HCT116 (cell line): ENCODE measurements around the gene ADARB2. TPM values are rescaled to one million over a fixed set of nuclear protein-coding genes. Genes with fewer than 3 reads are reported as not detected.

Experiments used
- ATAC-seq: fragments of 200-7000 bp; cut with Tn5 transposase; 2 replicates; pipeline ENCODE4 v1.9.1; 2020; ENCODE audit warnings: mild to moderate bottlenecking, moderate library complexity
- BruUV-seq: library from RNA; stranded (reverse); fragments of 400-500 nt; replicated peaks from 2 replicates; lab custom pipeline; 2021; lab: Mats Ljungman, UMichigan
- CTCF ChIA-PET: fragments of 300-600 bp; sonication (Branson Sonifier 250); formaldehyde crosslinking; loops from one replicate; lab custom pipeline; 2021; ENCODE audit warnings: antibody characterized with exemption; lab: Charles Lee
- POLR2A ChIA-PET: fragments of 300-600, 350-600 bp; sonication (Branson Sonifier 250); formaldehyde crosslinking; loops from one replicate; lab custom pipeline; 2021; ENCODE audit warnings: antibody characterized with exemption; lab: Charles Lee
- RAD21 ChIA-PET, 2 experiments: fragments of 300-600 bp; sonication (Branson Sonifier 250); formaldehyde crosslinking; loops; one replicate each; lab custom pipeline; 2023; ENCODE audit warnings: low total read pairs in 2 of 2; ENCODE audit not compliant: uncharacterized antibody in 2 of 2, unreplicated experiment in 2 of 2, low non-redundant PET in 1 of 2; lab: Charles Lee
- DNase-seq: peaks from one replicate; pipeline ENCODE4 v3.0.0-alpha.2; 2010; ENCODE audit warnings: low read depth, low spot score
- H2AFZ ChIP-seq: fragments of 200-600 bp; shearing (Covaris generic), sonication (generic); 2 replicates; pipeline ENCODE4 v1.6.1; 2017; ENCODE audit warnings: low read depth, mixed run types, mixed read lengths, antibody characterized with exemption, low read length; ENCODE audit not compliant: poor library complexity, severe bottlenecking
- H3K27ac ChIP-seq: 2 replicates; pipeline ENCODE4 v1.5.1; 2012; ENCODE audit warnings: low read depth, low read length
- H3K27me3 ChIP-seq: fragments of 200-600 bp; sonication (generic); 2 replicates; pipeline ENCODE4 v1.6.1; 2016; ENCODE audit warnings: mixed run types, low read length, mixed read lengths; ENCODE audit not compliant: insufficient read depth
- H3K36me3 ChIP-seq, 2 experiments: fragments of 200-500 bp in 1 of 2; fragments of 200-600 bp in 1 of 2; sonication (Bioruptor generic) in 1 of 2; sonication (generic) in 1 of 2; 2 replicates each; pipeline versions ENCODE4 v1.5.1 to v1.6.1; 2014 to 2016; ENCODE audit warnings: low read length in 2 of 2, inconsistent platforms in 1 of 2, mixed read lengths in 1 of 2, mixed run types in 1 of 2; ENCODE audit not compliant: insufficient read depth in 2 of 2, control insufficient read depth in 1 of 2
- H3K4me1 ChIP-seq, 2 experiments: fragments of 200-600 bp in 1 of 2; sonication (generic) in 1 of 2; 2 replicates each; pipeline versions ENCODE4 v1.5.1 to v1.6.1; 2012 to 2017; ENCODE audit warnings: low read length in 2 of 2, inconsistent platforms in 1 of 2, mild to moderate bottlenecking in 1 of 2, mixed read lengths in 1 of 2, mixed run types in 1 of 2, moderate library complexity in 1 of 2; ENCODE audit not compliant: insufficient read depth in 2 of 2, control insufficient read depth in 1 of 2
- H3K4me2 ChIP-seq: fragments of 200-600 bp; sonication (generic); 2 replicates; pipeline ENCODE4 v1.6.1; 2017; ENCODE audit warnings: mixed run types, low read length, mixed read lengths
- H3K4me3 ChIP-seq, 2 experiments: fragments of 200-600 bp in 1 of 2; sonication (generic) in 1 of 2; replicated peaks in 1 of 2; 2 replicates each; pipeline ENCODE4 v1.5.1; 2011 to 2016; ENCODE audit warnings: low read length in 2 of 2, control low read depth in 1 of 2, low read depth in 1 of 2, mild to moderate bottlenecking in 1 of 2, mixed read lengths in 1 of 2, mixed run types in 1 of 2
- H3K79me2 ChIP-seq: fragments of 200-600 bp; sonication (generic); 2 replicates; pipeline ENCODE4 v1.6.1; 2017; ENCODE audit warnings: mild to moderate bottlenecking, mixed run types, low read length, moderate library complexity, mixed read lengths; ENCODE audit not compliant: insufficient read depth
- H3K9ac ChIP-seq: fragments of 200-600 bp; sonication (generic); 2 replicates; pipeline ENCODE4 v1.6.1; 2016; ENCODE audit warnings: low read length, mixed read lengths
- H3K9me2 ChIP-seq: fragments of 200-600 bp; sonication (generic), shearing (Covaris generic); 2 replicates; pipeline ENCODE4 v1.6.1; 2017; ENCODE audit warnings: mixed run types, mild to moderate bottlenecking, moderate library complexity; ENCODE audit not compliant: insufficient read depth
- H3K9me3 ChIP-seq, 2 experiments: fragments of 200-500 bp in 1 of 2; fragments of 200-600 bp in 1 of 2; sonication (Bioruptor generic) in 1 of 2; sonication (generic) in 1 of 2; 2 replicates each; pipeline ENCODE4 v1.6.1; 2014 to 2017; ENCODE audit warnings: low read length in 2 of 2, mixed read lengths in 2 of 2, inconsistent platforms in 1 of 2, low read depth in 1 of 2, mild to moderate bottlenecking in 1 of 2, mixed run types in 1 of 2, moderate library complexity in 1 of 2; ENCODE audit not compliant: control insufficient read depth in 1 of 2, insufficient read depth in 1 of 2
- H4K20me1 ChIP-seq: fragments of 200-600 bp; sonication (generic), shearing (Covaris generic); 2 replicates; pipeline ENCODE4 v1.6.1; 2017; ENCODE audit warnings: mixed run types, mild to moderate bottlenecking, moderate library complexity; ENCODE audit not compliant: insufficient read depth
- CEBPB ChIP-seq: IDR thresholded peaks from 2 replicates; pipeline ENCODE4 v1.6.1; 2012; ENCODE audit warnings: low read depth
- CTCF ChIP-seq, 3 experiments: fragments of 200-600 bp in 1 of 3; sonication (generic) in 1 of 3; IDR thresholded peaks in 2 of 3; conservative IDR thresholded peaks in 1 of 3; 2 replicates each; pipeline ENCODE4 v1.5.1; 2012 to 2017; ENCODE audit warnings: low read depth in 2 of 3, low read length in 2 of 3, antibody characterized with exemption in 1 of 3, borderline replicate concordance in 1 of 3, control low read depth in 1 of 3, mild to moderate bottlenecking in 1 of 3, mixed read lengths in 1 of 3, mixed run types in 1 of 3, moderate library complexity in 1 of 3; ENCODE audit not compliant: insufficient read depth in 1 of 3
- ELF1 ChIP-seq: IDR thresholded peaks from 2 replicates; pipeline ENCODE4 v1.6.1; 2012; ENCODE audit warnings: low read depth, borderline replicate concordance
- EZH2phosphoT487 ChIP-seq: fragments of 200-600 bp; IDR thresholded peaks from 2 replicates; pipeline ENCODE4 v1.6.1; 2018; ENCODE audit warnings: antibody characterized with exemption, borderline replicate concordance
- JUND ChIP-seq: IDR thresholded peaks from 2 replicates; pipeline ENCODE4 v1.6.1; 2012
- MAX ChIP-seq: IDR thresholded peaks from 2 replicates; pipeline ENCODE4 v1.6.1; 2012
- POLR2A ChIP-seq: IDR thresholded peaks from 2 replicates; pipeline ENCODE4 v1.7.0; 2011; ENCODE audit warnings: borderline replicate concordance; ENCODE audit not compliant: insufficient read depth, insufficient read length; ENCODE audit errors: extremely low read depth
- POLR2AphosphoS5 ChIP-seq: IDR thresholded peaks from 2 replicates; pipeline ENCODE4 v1.6.1; 2011; ENCODE audit warnings: mild to moderate bottlenecking, low read depth, low read length, moderate library complexity
- RAD21 ChIP-seq: IDR thresholded peaks from 2 replicates; pipeline ENCODE4 v1.6.1; 2012; ENCODE audit warnings: low read depth, mild to moderate bottlenecking
- SRF ChIP-seq: IDR thresholded peaks from 2 replicates; pipeline ENCODE4 v1.6.1; 2012; ENCODE audit warnings: low read depth
- TCF7L2 ChIP-seq: IDR thresholded peaks from 2 replicates; pipeline ENCODE4 v1.7.0; 2011; ENCODE audit warnings: borderline replicate concordance, inconsistent platforms; ENCODE audit not compliant: insufficient read depth, insufficient read length; ENCODE audit errors: extremely low read depth
- YY1 ChIP-seq: IDR thresholded peaks from 2 replicates; pipeline ENCODE4 v1.6.1; 2011; ENCODE audit warnings: low read length, low read depth, moderate library complexity, mild to moderate bottlenecking; ENCODE audit not compliant: insufficient replicate concordance; ENCODE audit errors: extremely low read depth
- ZBTB33 ChIP-seq: IDR thresholded peaks from 2 replicates; pipeline ENCODE4 v1.6.1; 2011; ENCODE audit warnings: mild to moderate bottlenecking, low read length, moderate library complexity; ENCODE audit not compliant: insufficient replicate concordance; ENCODE audit errors: extremely low read depth
- ZFX ChIP-seq: fragments of 450-650 bp; IDR thresholded peaks from 2 replicates; pipeline ENCODE4 v1.6.1; 2017
- intact Hi-C: fragments of 100-400 bp; cut with micrococcal nuclease; formaldehyde crosslinking; loops from 2 replicates; pipeline ENCODE4 v1.10.0; 2022
- total RNA-seq: library from RNA; stranded (reverse); gene quantifications from one replicate; pipeline ENCODE4 v1.2.1, GENCODE V29; 2021; ENCODE audit not compliant: unreplicated experiment
- TF ChIP-seq, protein P1 (sequence below): IDR thresholded peaks from 2 replicates; pipeline ENCODE4 v1.6.1; 2012; ENCODE audit warnings: low read depth
- TF ChIP-seq, protein P2 (sequence below): IDR thresholded peaks from 2 replicates; pipeline ENCODE4 v1.6.1; 2012

The ADARB2 gene
- total RNA-seq, 1 experiment from 2014 or later = not detected

GRCh38 chr10:1335642-1336041 is 401.7 kb downstream of the ADARB2 start:
- no TSS peak for BruUV-seq
- no peak overlapping the region for H2AFZ ChIP-seq
- intact Hi-C loops = no loop called here
- ChIA-PET CTCF (interaction anchor here (2.0 kb wide), 1 partner anchor 33 kb away, joined by 5 read pairs; no protein-coding TSS in a partner anchor), RAD21 (no interaction called here), POLR2A (no interaction called here)
- no peaks in the 10 kb centered on the region for H3K9me3 ChIP-seq
- DNase-seq (no peak), ATAC-seq (no peak)
- H3K27me3 ChIP-seq = peaks cover 25% of the 10 kb centered on the region
- H3K4me2 ChIP-seq = no peak overlapping the region
- H3K4me3 ChIP-seq = no peak overlapping the region
- no peaks in the 10 kb centered on the region for H3K79me2 ChIP-seq
- H3K9ac ChIP-seq = no peak overlapping the region
- no peak overlapping the region for H3K27ac ChIP-seq
- H4K20me1 ChIP-seq = no peaks in the 10 kb centered on the region
- H3K9me2 ChIP-seq = no peaks in the 10 kb centered on the region
- H3K36me3 ChIP-seq = no peaks in the 10 kb centered on the region
- no peaks in the 10 kb centered on the region for H3K4me1 ChIP-seq
- TF ChIP-seq POLR2A (no peak), TCF7L2 (no peak), JUND (no peak), RAD21 (no peak), ZFX (no peak), YY1 (no peak), ZBTB33 (no peak), CEBPB (no peak), CTCF (IDR thresholded peaks at IDR 0.05 in 2 of 3, conservative IDR thresholded peaks at IDR 0.05 in 1 of 3; ENCODE audit: borderline replicate concordance in 1 of 3, insufficient read depth in 1 of 3, low read depth in 2 of 3, low read length in 2 of 3) (no peak), EZH2phosphoT487 (no peak), MAX (no peak), SRF (no peak), ELF1 (no peak), POLR2AphosphoS5 (no peak)
- TF ChIP-seq, protein P1, sequence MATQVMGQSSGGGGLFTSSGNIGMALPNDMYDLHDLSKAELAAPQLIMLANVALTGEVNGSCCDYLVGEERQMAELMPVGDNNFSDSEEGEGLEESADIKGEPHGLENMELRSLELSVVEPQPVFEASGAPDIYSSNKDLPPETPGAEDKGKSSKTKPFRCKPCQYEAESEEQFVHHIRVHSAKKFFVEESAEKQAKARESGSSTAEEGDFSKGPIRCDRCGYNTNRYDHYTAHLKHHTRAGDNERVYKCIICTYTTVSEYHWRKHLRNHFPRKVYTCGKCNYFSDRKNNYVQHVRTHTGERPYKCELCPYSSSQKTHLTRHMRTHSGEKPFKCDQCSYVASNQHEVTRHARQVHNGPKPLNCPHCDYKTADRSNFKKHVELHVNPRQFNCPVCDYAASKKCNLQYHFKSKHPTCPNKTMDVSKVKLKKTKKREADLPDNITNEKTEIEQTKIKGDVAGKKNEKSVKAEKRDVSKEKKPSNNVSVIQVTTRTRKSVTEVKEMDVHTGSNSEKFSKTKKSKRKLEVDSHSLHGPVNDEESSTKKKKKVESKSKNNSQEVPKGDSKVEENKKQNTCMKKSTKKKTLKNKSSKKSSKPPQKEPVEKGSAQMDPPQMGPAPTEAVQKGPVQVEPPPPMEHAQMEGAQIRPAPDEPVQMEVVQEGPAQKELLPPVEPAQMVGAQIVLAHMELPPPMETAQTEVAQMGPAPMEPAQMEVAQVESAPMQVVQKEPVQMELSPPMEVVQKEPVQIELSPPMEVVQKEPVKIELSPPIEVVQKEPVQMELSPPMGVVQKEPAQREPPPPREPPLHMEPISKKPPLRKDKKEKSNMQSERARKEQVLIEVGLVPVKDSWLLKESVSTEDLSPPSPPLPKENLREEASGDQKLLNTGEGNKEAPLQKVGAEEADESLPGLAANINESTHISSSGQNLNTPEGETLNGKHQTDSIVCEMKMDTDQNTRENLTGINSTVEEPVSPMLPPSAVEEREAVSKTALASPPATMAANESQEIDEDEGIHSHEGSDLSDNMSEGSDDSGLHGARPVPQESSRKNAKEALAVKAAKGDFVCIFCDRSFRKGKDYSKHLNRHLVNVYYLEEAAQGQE = no peak
- TF ChIP-seq, protein P2, sequence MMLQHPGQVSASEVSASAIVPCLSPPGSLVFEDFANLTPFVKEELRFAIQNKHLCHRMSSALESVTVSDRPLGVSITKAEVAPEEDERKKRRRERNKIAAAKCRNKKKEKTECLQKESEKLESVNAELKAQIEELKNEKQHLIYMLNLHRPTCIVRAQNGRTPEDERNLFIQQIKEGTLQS = no peak
